ENCODE data around the gene IL22RA1.

Gene IL22RA1, protein sequence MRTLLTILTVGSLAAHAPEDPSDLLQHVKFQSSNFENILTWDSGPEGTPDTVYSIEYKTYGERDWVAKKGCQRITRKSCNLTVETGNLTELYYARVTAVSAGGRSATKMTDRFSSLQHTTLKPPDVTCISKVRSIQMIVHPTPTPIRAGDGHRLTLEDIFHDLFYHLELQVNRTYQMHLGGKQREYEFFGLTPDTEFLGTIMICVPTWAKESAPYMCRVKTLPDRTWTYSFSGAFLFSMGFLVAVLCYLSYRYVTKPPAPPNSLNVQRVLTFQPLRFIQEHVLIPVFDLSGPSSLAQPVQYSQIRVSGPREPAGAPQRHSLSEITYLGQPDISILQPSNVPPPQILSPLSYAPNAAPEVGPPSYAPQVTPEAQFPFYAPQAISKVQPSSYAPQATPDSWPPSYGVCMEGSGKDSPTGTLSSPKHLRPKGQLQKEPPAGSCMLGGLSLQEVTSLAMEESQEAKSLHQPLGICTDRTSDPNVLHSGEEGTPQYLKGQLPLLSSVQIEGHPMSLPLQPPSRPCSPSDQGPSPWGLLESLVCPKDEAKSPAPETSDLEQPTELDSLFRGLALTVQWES

DNA sequence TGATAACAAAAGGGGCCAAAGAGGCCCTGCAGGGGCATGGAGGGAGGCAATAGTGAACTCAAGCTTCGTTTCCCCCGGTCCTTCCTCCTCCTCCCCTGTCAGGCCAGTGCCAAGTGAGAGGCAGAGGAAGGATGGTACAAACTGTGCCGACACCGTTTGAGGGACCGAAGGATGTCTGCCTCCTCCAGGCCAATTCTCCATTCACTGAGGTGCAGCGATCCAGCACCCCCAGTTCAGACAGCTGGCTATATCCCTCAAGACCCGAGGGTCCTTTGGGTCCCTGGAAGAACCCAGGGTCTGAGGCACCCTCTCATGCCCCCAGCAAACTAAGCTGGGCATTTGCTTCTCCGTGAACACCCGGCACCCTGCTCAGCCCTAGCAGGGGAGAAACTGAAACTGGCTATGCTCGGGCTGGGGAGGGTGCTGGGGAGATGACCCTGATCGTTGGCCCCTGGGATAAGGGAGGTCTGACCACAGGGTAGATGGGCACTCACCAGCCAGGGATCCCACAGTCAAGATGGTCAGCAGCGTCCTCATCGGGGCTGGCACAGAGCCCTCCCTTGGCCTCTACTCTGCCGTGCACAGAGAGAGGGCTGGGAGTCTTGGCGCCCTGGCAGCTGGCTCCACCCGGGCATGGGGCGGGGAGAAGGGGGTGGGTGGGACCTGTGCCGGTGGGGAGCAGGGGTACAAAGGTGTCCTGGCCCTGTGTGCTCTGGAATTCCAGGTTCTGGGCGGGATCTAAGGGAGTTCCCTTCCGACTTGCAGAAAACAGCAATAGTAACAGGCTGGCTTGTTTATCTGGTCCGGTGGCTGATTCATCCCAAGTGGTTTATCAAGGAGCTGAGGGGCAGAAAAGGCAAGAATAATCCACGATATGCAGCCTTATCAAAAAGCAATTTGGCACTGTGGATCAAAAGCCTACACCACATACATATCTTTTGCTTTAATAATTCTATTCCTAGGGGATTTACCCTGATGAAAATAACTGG lies at the start of gene IL22RA1:
IL22RA1 (minus strand) TSS at position 595 of the 989 bp plus-strand sequence; CDS start at position 537, 58 bp downstream.
- peak; percentile 92 for DNase-seq

DNA sequence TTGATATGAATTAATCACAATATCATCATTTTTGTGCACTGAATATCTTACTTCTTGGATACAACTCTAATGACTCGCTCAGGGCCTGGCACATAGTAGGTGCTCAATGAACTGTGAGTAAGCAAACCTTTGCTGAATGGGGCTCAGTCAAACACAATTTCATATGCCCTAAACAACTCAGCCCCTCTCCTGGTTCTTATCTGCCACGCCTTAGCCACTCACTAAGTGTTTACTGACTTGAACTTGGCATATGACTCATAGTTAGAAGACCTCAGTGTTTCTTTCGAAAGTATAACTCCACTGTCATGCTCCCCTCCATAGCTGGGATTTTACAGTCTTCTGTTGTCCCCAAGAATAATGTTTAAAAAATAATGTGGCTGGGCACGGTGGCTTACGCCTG lies 48.9 kb upstream of the IL22RA1 start:
- peak; percentile 85 for DNase-seq

DNA sequence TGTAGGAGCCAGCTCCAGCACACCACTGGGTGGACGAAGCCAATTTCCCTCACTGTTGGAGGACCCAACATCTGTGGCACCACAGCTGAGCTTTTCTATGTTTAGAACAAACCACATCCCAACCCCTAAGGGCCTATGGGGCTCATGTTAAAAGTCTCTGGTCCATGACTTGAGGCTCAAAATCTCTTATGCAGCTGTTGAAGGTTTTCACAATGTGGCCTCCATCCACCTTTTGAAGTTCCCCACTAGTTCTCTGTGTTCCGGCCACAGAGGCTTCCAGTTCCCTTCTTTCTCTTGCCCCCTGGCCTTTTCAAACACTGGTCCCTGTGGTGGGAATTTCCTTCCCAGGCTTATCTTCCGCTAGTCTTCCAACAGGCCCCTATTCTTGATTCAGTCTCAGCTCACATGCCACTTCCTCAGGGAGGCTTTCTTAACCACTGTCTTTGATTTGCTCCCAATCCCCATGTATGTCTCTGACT lies 48.1 kb upstream of the IL22RA1 start:
- DNase-seq, result no peak

DNA sequence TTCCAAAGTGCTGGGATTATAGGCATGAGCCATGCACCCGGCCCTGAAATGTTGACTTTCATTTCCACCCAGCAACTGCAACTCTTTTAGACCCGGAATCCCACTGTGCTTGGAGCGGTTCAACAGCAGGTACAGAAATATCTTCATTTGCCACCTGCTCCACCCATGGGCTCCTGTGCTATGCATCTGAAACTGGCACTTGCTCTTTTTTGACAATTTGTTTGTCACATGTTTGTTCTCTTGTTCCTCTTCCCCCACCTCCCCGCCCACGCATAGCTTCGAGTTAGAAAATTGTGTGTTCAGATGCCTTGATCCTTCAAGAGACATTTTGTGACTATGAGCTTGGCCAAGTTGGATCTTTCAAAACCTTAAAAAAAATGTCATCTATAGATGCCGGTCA lies 46.6 kb upstream of the IL22RA1 start:
- DNase-seq, result no peak

DNA sequence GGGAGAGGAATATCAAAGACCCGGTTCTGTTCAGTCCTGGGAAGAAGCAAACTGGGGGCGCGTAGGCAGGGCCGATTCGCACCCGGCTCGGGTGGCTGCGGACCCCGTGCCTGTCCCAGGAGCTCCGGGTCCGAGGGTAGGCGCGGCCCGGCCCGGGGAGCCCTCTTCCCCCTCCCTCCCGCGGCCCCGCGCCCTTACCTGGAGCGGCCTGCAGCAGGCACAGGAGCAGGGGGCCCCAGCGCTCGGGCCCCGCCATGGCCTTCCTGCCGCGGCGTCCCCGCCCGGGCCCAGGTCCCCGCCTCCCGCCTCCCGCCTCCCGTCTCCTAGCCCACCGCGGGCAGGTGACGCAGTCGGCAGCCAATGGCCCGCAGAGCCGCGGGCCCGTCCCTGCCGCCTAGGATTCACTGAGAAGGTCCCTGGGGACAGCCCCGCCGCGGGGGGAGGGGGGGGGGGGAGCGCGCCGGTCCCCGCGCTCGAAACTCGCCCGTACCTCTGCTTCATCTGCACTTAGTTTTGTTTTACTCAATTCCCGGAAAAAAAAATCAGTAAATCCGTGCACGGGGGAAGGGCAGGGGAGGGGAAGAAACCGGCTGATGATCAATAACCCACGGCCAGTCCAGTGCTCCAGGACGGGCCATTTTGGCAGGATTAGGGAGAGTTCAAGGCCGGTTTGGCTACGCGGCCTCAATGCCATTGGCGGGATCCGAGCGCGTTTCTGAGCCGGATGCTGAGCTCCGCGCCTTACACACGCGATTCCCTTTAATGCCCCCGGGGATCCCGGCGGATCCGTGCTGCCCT lies 44.3 kb upstream of the IL22RA1 start, which contains the start of gene IFNLR1:
IFNLR1 (minus strand) TSS at position 297 of the 798 bp plus-strand sequence; CDS start at position 256, 41 bp downstream.
- no peak for DNase-seq

DNA sequence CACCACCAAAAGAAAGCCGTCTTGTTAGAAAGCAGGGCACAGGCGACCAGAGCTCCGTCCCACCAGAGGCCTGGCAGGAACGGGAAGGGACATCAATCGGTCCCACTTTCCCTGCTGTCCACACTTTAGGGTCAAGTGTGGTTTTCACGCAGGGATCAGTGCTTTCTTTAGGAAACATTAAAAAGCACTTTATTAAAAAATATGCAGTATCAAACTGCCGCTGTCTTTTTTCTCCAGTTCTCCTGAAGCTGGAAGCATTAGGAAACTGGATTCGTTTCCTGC lies 43.7 kb upstream of the IL22RA1 start:
- DNase-seq, result no peak

DNA sequence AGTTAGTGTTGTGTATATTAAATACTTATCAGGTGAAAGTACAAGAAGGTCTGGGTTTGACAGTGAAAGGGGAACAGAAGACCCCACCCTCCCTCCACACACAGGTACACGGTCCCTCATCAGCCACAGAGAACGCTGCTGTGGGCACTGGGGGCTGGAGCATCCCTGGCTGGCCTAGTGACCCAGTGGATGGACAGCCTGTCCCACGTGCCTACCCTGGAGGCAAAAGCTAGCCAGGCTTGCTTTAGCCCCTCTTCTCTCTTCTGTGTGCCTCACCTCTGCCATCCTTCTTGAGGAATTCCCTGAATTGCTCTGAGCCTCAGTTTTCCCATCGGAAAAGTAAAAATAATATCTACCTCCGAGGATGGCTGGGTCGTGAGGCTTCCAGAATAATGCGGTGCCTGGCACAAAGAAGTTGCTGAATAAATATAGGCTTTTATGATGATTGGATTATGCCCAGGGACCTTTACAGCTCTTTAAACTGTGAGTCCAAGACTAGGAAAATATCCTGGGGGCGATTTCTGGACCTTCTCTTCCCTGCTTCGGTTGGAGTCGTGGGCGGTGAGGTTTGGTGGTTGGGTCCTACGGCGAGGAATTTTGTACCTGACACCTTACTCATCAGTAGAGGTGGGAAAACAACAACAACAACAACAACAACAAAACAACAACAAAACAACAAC lies 43.2 kb upstream of the IL22RA1 start:
- DNase-seq, result no peak

DNA sequence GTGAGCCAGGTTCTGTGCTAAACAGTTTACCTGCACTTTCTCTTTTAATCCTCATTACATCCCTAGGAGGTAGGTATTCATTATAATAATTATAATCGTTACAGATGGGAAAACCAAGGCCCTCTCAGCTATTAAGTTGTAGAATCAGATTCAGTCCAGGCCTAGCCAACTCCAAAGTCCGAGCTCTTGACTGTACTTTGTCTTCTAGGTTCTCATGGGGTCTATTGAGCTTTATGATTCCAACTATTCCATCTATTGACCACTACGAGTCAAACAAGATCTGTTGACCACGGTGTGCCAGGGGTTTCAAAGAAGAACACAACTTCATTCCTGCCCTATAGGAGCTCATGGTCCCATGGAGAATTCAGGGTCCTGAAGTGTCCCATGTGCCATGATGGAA lies 42.1 kb upstream of the IL22RA1 start:
- DNase-seq, result no peak

DNA sequence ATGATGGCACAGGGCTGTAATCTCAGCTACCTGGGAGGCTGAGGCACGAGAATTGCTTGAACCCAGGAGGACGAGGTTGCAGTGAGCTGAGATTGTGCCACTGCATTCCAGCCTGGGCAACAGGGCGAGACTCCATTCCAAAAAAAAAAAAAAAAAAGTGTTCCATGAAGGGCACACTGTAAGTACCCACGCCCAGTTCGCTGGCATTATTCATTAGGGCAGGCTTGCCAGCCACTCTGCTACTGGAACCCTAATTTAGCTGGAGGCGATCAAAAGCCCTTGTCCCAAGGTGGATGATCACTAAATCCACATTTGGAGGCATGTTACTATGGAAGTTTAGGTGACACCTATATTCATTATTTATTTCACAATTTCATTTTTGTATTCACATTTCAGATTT lies 39.1 kb upstream of the IL22RA1 start:
- no peak for DNase-seq

DNA sequence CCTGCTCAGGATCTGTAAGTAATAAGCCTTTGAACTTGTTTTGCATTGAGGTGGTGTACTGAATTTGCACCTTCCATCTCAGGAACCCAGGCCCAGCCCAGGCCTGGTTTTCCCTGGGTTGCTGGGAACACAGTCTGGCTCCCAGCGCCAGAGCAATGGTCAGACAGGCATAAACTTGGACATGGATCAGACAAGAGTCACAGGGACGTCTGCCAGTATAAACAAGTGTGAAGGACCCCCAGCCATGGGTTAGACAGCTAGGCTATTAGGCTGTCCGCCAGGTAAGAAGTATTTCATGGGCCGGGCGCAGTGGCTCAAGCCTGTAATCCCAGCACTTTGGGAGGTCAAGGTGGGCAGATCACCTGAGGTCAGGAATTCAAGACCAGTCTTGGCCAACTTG lies 38.7 kb upstream of the IL22RA1 start:
- DNase-seq, result no peak

DNA sequence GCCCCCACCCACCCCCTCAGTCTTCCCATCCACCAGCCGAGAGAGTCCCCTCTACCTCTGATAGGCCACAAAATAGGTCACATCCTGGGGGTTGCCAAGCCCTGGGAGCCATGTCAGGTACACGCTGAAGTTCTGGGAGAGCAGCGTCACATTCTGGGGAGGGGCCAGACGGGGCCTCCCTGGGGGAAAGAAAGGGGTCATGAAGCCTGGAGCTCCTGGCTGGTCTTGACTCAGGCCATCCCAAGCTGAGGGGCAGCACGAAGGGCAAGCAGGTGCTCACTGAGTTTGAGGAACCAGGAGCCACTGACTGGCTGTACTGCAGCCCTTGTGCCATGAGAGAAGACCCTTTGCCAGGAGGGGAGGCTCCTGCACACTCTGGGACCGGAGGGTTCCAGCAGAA lies 37.7 kb upstream of the IL22RA1 start:
- no peak for DNase-seq

DNA sequence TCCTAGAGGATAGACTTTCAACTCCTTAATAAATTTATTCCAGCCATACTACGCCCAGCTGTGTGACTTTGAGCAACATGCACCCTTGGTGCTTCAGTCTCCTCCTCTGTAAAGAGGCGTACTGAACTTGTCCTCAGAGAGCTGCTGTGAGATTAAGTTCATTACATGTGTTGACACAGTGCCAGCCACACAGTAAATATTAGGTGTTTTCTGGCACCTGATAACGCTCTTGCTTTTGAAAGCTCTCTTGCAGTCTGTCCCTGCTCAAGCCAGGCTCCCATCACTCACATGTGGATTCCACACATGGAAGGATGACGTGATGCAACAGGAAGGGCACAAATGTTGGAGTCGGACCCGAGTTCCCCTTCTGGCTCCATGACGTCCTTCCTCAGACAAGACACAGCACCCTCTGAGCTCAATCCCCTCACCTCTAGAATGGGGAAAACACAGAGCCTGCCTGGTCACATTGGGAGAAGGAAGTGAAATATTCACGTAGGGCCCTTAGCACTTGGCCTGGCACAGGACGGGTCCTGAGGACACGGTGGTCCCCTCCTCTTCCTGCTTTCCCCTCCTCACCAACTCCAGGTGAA lies 36.4 kb upstream of the IL22RA1 start:
- no peak for DNase-seq

DNA sequence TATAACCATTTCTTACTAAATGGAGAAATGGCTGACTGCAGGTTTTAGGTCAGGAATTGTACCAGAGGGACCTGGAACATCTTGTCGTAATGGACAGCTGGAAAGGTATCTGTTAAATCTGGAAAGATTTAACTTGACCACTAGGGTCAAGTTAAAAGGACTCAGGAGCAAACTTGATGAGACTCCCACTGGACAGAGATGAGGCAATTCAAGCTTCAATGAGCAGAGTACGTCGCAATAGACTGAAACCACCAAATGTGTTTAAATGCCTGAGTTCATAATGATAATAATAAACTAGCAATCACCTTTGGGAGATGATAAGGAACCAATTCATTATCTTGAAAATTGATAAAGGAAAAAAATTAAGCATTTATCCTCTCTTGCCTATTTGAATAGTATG lies 35.5 kb upstream of the IL22RA1 start:
- no peak for DNase-seq

DNA sequence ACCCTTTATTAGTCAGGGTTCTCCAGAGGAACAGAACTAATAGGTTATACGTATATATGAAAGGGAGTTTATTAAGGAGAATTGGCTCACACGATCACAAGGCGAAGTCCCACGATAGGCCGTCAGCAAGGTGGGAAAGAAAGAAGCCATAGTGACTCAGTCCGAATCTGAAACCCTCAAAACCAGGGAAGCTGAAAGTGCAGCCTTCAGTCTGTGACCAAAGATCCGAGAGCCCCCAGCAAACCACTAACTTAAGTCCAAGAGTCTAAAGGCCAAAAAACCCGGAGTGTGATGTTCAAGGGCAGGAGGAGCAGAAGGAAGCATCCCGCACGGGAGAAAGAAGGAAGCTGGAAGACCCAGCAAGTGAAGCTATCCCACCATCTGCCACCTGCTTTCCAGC lies 34.2 kb upstream of the IL22RA1 start:
- DNase-seq, result no peak

DNA sequence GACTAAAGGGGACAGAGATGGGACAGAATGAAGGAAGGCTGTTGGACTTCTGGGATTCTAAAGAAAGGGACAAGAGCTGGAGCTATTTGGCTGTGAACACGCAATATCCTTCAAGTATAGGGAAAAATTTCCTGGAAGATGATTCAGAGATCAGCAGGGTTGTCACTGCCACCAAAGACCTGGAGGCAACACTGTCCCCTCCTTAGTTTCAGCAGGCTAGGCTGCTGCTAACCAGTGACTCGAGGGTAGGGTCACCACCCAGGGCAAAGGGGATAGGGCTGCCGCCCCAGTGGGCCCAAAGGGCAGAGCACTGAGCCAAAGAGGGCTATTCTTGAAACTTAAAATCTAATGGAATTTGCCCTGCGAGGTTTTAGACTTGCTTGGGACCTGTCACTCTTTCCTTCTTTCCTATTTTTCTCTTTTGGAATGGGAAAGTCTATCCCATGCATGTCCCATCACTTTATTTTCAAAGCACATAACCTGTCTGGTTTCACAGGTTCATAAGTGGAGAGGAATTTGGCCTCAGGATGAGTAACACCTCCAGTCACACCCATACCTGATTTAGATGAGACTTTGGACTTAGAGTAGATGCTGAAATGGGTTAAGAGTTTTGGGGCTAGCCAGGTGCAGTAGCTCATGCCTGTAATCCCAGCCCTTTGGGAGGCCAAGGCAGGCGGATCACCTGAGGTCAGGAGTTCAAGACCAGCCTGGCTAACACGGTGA lies 32.3 kb upstream of the IL22RA1 start:
- no peak for DNase-seq

DNA sequence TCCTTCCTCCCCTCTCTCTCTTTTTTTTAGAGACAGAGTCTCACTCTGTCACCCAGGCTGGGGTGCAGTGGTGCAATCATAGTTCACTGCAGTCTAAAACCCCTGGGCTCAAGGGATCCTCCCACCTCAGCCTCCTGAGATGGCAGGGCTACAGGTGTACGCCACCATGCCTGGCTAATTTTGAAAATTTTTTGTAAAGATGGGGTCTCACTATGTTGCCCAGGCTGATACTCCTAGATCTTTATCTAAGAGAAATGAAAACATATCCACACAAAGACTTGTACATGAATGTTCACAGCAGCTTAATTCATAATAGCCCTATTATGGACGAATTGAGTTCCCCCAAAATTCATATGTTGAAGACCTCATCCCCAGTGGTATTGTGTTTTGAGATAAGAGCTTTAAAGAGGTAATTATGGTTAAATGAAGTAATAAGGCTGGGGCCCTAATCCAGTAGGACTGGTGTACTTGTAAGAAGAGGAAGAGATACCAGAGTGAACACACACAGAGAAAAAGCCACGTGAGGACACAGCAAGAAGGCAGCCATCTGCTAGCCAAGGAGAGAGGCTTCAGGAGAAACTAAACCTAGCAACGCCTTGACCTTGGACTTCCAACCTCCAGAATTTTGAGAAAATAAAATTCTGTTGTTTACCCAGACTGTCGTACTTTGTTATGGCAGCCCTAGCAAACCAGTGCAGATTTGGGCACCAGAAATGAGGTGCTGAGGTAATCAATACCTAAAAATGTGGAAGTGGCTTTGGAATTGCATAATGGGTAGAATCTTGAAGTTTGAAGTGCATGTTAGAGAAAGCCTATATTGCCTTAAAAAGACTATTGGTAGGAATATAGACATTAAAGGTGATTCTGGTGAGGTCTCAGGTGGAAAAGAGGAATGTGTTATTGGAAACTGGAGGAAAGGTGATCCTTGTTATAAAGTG lies 31.0 kb upstream of the IL22RA1 start:
- DNase-seq, result no peak

DNA sequence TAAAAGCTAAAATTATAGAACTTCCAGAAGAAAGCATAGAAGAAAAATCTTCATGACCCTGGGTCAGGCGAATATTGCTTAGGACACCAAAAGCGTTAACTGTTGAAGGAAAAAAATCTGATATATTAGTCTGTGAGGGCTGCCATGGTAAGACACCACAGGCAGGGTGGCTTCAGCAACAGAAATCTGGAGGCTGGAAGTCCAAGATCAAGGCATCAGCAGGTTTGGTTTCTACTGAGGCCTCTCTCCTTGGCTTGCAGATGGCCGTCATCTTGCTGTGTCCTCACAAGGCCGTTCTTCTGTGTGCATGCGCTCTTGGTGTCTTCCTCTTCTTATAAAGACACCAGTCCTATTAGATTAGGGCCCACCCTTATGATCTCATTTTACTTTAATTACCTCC lies 29.7 kb upstream of the IL22RA1 start:
- DNase-seq, result no peak

DNA sequence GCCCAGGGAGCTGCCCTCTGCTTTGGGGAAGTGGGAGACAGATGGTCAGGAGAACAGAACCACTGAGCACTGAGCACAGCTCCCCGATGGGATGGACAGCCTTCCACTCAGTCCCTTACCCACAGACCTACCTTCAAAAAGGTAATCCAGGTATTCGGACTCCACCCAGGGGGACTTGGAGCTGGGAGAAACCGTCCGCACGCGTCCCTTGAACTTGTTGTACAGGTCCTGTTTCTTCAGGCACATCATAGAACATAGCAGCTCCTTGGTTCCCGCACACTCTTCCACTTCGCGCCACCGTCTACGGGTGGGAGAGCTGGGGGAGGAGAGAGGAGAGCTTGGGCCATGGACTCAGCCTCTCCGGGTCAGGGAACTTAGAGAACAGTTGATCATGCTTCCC lies 26.3 kb upstream of the IL22RA1 start:
- DNase-seq, result no peak

DNA sequence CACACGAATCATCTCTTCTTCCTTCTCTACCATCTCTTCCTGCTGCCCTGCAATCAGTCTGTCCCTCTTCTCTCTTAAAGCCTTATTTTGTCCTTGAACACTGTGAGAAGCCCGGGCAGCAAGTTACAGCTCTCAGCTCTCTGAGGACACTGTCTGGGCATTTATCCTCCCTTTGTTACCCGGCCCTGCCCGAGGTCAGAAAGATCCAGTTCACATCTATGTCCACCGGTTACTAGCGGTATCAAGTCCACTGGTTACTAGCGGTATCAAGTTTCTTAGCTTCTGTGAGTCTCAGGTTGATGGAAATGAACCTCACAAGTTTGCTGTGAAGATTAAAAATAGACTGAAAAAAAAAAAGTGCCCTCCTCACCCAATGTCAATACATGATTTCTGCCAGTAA lies 25.3 kb upstream of the IL22RA1 start:
- no peak for DNase-seq

DNA sequence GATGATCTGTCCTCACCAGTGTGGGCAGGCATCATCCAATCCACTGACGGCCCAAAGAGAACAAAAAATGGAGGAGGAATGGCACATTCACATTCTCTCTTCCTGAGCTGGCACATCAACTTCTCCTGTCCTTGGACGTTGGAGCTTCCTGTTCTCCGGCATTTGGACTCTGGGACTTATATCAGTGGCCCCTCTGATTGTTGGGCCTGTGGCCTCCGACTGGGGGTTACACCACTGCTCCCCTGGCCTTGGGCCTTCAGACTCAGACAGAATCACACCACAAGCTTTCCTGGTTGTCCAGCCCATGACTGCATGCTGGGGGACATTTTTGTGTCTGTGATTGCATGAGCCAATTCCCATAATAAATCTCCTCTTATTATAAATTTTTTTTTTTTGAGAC lies 24.1 kb upstream of the IL22RA1 start:
- DNase-seq, result no peak

Measured in NCI-H226 (cell line).